ENCODE data around the gene PCED1A. TPM values are rescaled to one million over a fixed set of nuclear protein-coding genes. Genes with fewer than 3 reads are reported as not detected.

Gene PCED1A
- total RNA-seq = 7.3 TPM
- long read RNA-seq, transcript PCED1A-202 (8 exons, 2,016 nt) = major isoform, 11 of 20 reads
- long read RNA-seq, partial matches to known transcripts = 3 of 20 reads
- long read RNA-seq, other reads (novel, unspliced or antisense) = 6 of 20 reads

GRCh38 chr20:2840138-2840966 is at the start of gene PCED1A, which contains the start of gene VPS16:
PCED1A (minus strand) TSS chr20:2840655; CDS start chr20:2839912, 743 bp downstream.
VPS16 (plus strand) TSS chr20:2840745; CDS start chr20:2840775, 30 bp downstream.
- DNase-seq (peak; percentile 93), ATAC-seq (ENCODE audit: poor library complexity) (peak; percentile 99)
- intact Hi-C loops (cut with DNase I) = no loop called here

GRCh38 chr20:2889797-2890196 is 49.3 kb upstream of the PCED1A start:
- DNase-seq (no peak), ATAC-seq (ENCODE audit: poor library complexity) (no peak)
- intact Hi-C loops (cut with DNase I) = no loop called here

- intact Hi-C loops (cut with DNase I) = no loop called here
Observed at GRCh38 chr20:2889209-2889608, 48.8 kb upstream of the PCED1A start.

GRCh38 chr20:2888224-2888955 is 47.9 kb upstream of the PCED1A start:
- intact Hi-C loops (cut with DNase I) = no loop called here
- DNase-seq (no peak), ATAC-seq (ENCODE audit: poor library complexity) (no peak)

More at GRCh38 chr20:2889209-2889608, 48.8 kb upstream of the PCED1A start:
- ATAC-seq (ENCODE audit: poor library complexity) (no peak), DNase-seq (no peak)

GRCh38 chr20:2887715-2888114 is 47.3 kb upstream of the PCED1A start:
- DNase-seq (no peak), ATAC-seq (ENCODE audit: poor library complexity) (no peak)
- intact Hi-C loops (cut with DNase I) = no loop called here

GRCh38 chr20:2883726-2884637 is 43.5 kb upstream of the PCED1A start:
- ATAC-seq (ENCODE audit: poor library complexity) = no peak
- DNase-seq = no peak
- intact Hi-C loops (cut with DNase I) = no loop called here

- DNase-seq (no peak), ATAC-seq (ENCODE audit: poor library complexity) (no peak)
- intact Hi-C loops (cut with DNase I) = no loop called here
Observed at GRCh38 chr20:2880650-2881049, 40.2 kb upstream of the PCED1A start.

- peak; percentile 77 for ATAC-seq (ENCODE audit: poor library complexity)
- intact Hi-C loops (cut with DNase I) = no loop called here
Observed at GRCh38 chr20:2879146-2879545, 38.7 kb upstream of the PCED1A start.

GRCh38 chr20:2878515-2878914 is 38.1 kb upstream of the PCED1A start:
- ATAC-seq (ENCODE audit: poor library complexity) (no peak), DNase-seq (no peak)
- intact Hi-C loops (cut with DNase I) = no loop called here

More at GRCh38 chr20:2879146-2879545, 38.7 kb upstream of the PCED1A start:
- no peak for DNase-seq

GRCh38 chr20:2875690-2876203 is 35.3 kb upstream of the PCED1A start:
- ATAC-seq (ENCODE audit: poor library complexity) (no peak), DNase-seq (no peak)
- intact Hi-C loops (cut with DNase I) = no loop called here

GRCh38 chr20:2874456-2874855 is 34.0 kb upstream of the PCED1A start:
- DNase-seq = no peak
- ATAC-seq (ENCODE audit: poor library complexity) = no peak
- intact Hi-C loops (cut with DNase I) = no loop called here

- DNase-seq (peak; percentile 77), ATAC-seq (ENCODE audit: poor library complexity) (no peak)
- intact Hi-C loops (cut with DNase I) = no loop called here
Observed at GRCh38 chr20:2873747-2874041, 33.2 kb upstream of the PCED1A start.

GRCh38 chr20:2873010-2873746 is 32.7 kb upstream of the PCED1A start, which contains the start of gene PTPRA:
PTPRA (plus strand) TSS chr20:2873481; CDS start chr20:2964278, 90,797 bp downstream.
- ATAC-seq (ENCODE audit: poor library complexity) (peak; percentile 98), DNase-seq (peak; percentile 96)
- intact Hi-C loops (cut with DNase I) = no loop called here

- peak; percentile 63 for ATAC-seq (ENCODE audit: poor library complexity)
- intact Hi-C loops (cut with DNase I) = no loop called here
- peak; percentile 74 for DNase-seq
Observed at GRCh38 chr20:2872459-2873009, 32.1 kb upstream of the PCED1A start.

GRCh38 chr20:2871661-2872458 is 31.4 kb upstream of the PCED1A start:
- DNase-seq (no peak), ATAC-seq (ENCODE audit: poor library complexity) (peak; percentile 33)
- intact Hi-C loops (cut with DNase I) = no loop called here

- intact Hi-C loops (cut with DNase I) = no loop called here
- ATAC-seq (ENCODE audit: poor library complexity) (no peak), DNase-seq (no peak)
Observed at GRCh38 chr20:2871111-2871465, 30.6 kb upstream of the PCED1A start.

GRCh38 chr20:2869381-2869780 is 28.9 kb upstream of the PCED1A start:
- DNase-seq (no peak), ATAC-seq (ENCODE audit: poor library complexity) (no peak)
- intact Hi-C loops (cut with DNase I) = no loop called here

Data from Right ventricle myocardium superior (tissue), 1 donor.